Fibroblast of pulmonary artery (primary cell): ENCODE measurements around the gene ANKS1B.

Source experiments
- DNase-seq: peaks from one replicate; pipeline ENCODE4 v3.0.0-alpha.2; 2010; ENCODE audit warnings: low read depth
- H3K4me3 ChIP-seq: replicated peaks from 2 replicates; pipeline ENCODE4 v1.5.1; 2011; ENCODE audit warnings: low read depth, mild to moderate bottlenecking, control low read depth, low read length, moderate library complexity
- CTCF ChIP-seq: IDR thresholded peaks from 2 replicates; pipeline ENCODE4 v1.5.1; 2011; ENCODE audit warnings: mild to moderate bottlenecking, control low read depth, low read length, inconsistent platforms; ENCODE audit errors: missing control alignments

The ANKS1B gene

GRCh38 chr12:99486277-99486676 lies 498.5 kb downstream of the ANKS1B start:
- TF ChIP-seq CTCF = no peak
- H3K4me3 ChIP-seq = no peak overlapping the region

GRCh38 chr12:99479149-99479548 lies 505.6 kb downstream of the ANKS1B start:
- TF ChIP-seq CTCF = no peak
- H3K4me3 ChIP-seq = no peak overlapping the region
- no peak for DNase-seq

More at GRCh38 chr12:99486277-99486676, 498.5 kb downstream of the ANKS1B start:
- DNase-seq = no peak

GRCh38 chr12:99476956-99477355 lies 507.8 kb downstream of the ANKS1B start:
- no peak for DNase-seq
- no peak overlapping the region for H3K4me3 ChIP-seq
- TF ChIP-seq CTCF = no peak

GRCh38 chr12:99455350-99456035 lies 529.2 kb downstream of the ANKS1B start:
- H3K4me3 ChIP-seq = no peak overlapping the region
- TF ChIP-seq CTCF = no peak
- no peak for DNase-seq

- TF ChIP-seq CTCF = no peak
- H3K4me3 ChIP-seq = no peak overlapping the region
- DNase-seq = no peak
Measured at GRCh38 chr12:99454539-99455172, 530.1 kb downstream of the ANKS1B start.

- H3K4me3 ChIP-seq = no peak overlapping the region
- no peak for DNase-seq
- no peak for TF ChIP-seq CTCF
Measured at GRCh38 chr12:99453836-99454538, 530.7 kb downstream of the ANKS1B start.
